ENCODE data around the gene TULP4. TPM values are rescaled to one million over a fixed set of nuclear protein-coding genes. Genes with fewer than 3 reads are reported as not detected.
A peak's percentile ranks its signal among the peaks of the same experiment; 100 is the strongest.
"Not testable (repeated sequence)": the region's sequence is repeated elsewhere in the genome, so short reads cannot be mapped to it uniquely, and the experiment has no call there.

The TULP4 gene
- total and polyA plus RNA-seq, 2 donors (not counting 1 experiment from before 2014, with no cell fraction given): 16.8 to 88.2 TPM

- H3K4me2 ChIP-seq (ENCODE audit: extremely low read depth, insufficient read depth, low read length): no peak overlapping the region
Measured at GRCh38 chr6:158554611-158555361, 242.5 kb downstream of the TULP4 start.

GRCh38 chr6:158556113-158556512 is 243.8 kb downstream of the TULP4 start:
- H3K27me3 ChIP-seq (ENCODE audit: control insufficient read depth, insufficient read depth, low read length): no peaks in the 10 kb centered on the region
- no peak overlapping the region for H3K4me2 ChIP-seq (ENCODE audit: extremely low read depth, insufficient read depth, low read length)
- H3K4me1 ChIP-seq (ENCODE audit: control insufficient read depth, extremely low read depth, insufficient read depth, low read length): no peaks in the 10 kb centered on the region
- no peak for DNase-seq (ENCODE audit: low read depth in 2 of 2)
- H4K20me1 ChIP-seq (ENCODE audit: control insufficient read depth, extremely low read depth, insufficient read depth, low read length): no peaks in the 10 kb centered on the region
- no peak for TF ChIP-seq EZH2 (IDR thresholded peaks at IDR 0.05; ENCODE audit: low read length, missing control alignments)
- no peak for TF ChIP-seq CTCF (conservative IDR thresholded peaks at IDR 0.05 in 1 of 2, IDR thresholded peaks at IDR 0.05 in 1 of 2; ENCODE audit: low read depth in 1 of 2, low read length in 2 of 2)
- no peaks in the 10 kb centered on the region for H3K9me3 ChIP-seq (ENCODE audit: control insufficient read depth, insufficient read depth, low read depth, low read length)
- no peak overlapping the region for H3K4me3 ChIP-seq (replicated peaks in 1 of 4; ENCODE audit: control extremely low read depth in 1 of 4, insufficient read depth in 1 of 4, low read depth in 3 of 4, low read length in 4 of 4)
- H3K9ac ChIP-seq (ENCODE audit: insufficient read depth, low read length): no peak overlapping the region
- H3K27ac ChIP-seq (ENCODE audit: insufficient read depth, low read length): no peak overlapping the region
- H2AFZ ChIP-seq (ENCODE audit: low read length): no peak overlapping the region
- H3K79me2 ChIP-seq (ENCODE audit: control insufficient read depth, insufficient read depth, low read length): peaks cover 4% of the 10 kb centered on the region
- no peaks in the 10 kb centered on the region for H3K36me3 ChIP-seq (ENCODE audit: control insufficient read depth, insufficient read depth, low read length)

More at GRCh38 chr6:158554611-158555361, 242.5 kb downstream of the TULP4 start:
- Histone ChIP-seq H3K9ac (ENCODE audit: insufficient read depth, low read length) (no peak overlapping the region), H2AFZ (ENCODE audit: low read length) (no peak overlapping the region), H3K27ac (ENCODE audit: insufficient read depth, low read length) (no peak overlapping the region), H3K27me3 (ENCODE audit: control insufficient read depth, insufficient read depth, low read length) (no peaks in the 10 kb centered on the region), H4K20me1 (ENCODE audit: control insufficient read depth, extremely low read depth, insufficient read depth, low read length) (no peaks in the 10 kb centered on the region), H3K4me1 (ENCODE audit: control insufficient read depth, extremely low read depth, insufficient read depth, low read length) (no peaks in the 10 kb centered on the region), H3K9me3 (ENCODE audit: control insufficient read depth, insufficient read depth, low read depth, low read length) (no peaks in the 10 kb centered on the region), H3K79me2 (ENCODE audit: control insufficient read depth, insufficient read depth, low read length) (no peaks in the 10 kb centered on the region), H3K36me3 (ENCODE audit: control insufficient read depth, insufficient read depth, low read length) (no peaks in the 10 kb centered on the region), H3K4me3 (replicated peaks in 1 of 4; ENCODE audit: control extremely low read depth in 1 of 4, insufficient read depth in 1 of 4, low read depth in 3 of 4, low read length in 4 of 4) (no peak overlapping the region)
- DNase-seq (ENCODE audit: low read depth in 2 of 2): peak in 1 of 2 donors; percentile 18
- TF ChIP-seq EZH2 (IDR thresholded peaks at IDR 0.05; ENCODE audit: low read length, missing control alignments) (no peak), CTCF (conservative IDR thresholded peaks at IDR 0.05 in 1 of 2, IDR thresholded peaks at IDR 0.05 in 1 of 2; ENCODE audit: low read depth in 1 of 2, low read length in 2 of 2) (no peak)

GRCh38 chr6:158557110-158557509 is 244.8 kb downstream of the TULP4 start:
- not testable (repeated sequence) for H4K20me1 ChIP-seq (ENCODE audit: control insufficient read depth, extremely low read depth, insufficient read depth, low read length); H3K4me3 ChIP-seq (replicated peaks in 1 of 4; ENCODE audit: control extremely low read depth in 1 of 4, insufficient read depth in 1 of 4, low read depth in 3 of 4, low read length in 4 of 4); H3K9ac ChIP-seq (ENCODE audit: insufficient read depth, low read length); H3K27me3 ChIP-seq (ENCODE audit: control insufficient read depth, insufficient read depth, low read length); H3K27ac ChIP-seq (ENCODE audit: insufficient read depth, low read length); H3K4me1 ChIP-seq (ENCODE audit: control insufficient read depth, extremely low read depth, insufficient read depth, low read length); H3K36me3 ChIP-seq (ENCODE audit: control insufficient read depth, insufficient read depth, low read length); DNase-seq (ENCODE audit: low read depth in 2 of 2); H3K4me2 ChIP-seq (ENCODE audit: extremely low read depth, insufficient read depth, low read length); H3K9me3 ChIP-seq (ENCODE audit: control insufficient read depth, insufficient read depth, low read depth, low read length); H2AFZ ChIP-seq (ENCODE audit: low read length)
- peaks cover 14% of the 10 kb centered on the region for H3K79me2 ChIP-seq (ENCODE audit: control insufficient read depth, insufficient read depth, low read length)

All from fibroblast of lung (primary cell).